Stimulated activated CD4-positive, alpha-beta T cell treated with anti-CD3 and anti-CD28 coated beads, Interleukin-4, amount 100 ng/mL, for 1 hour (primary cell): Measurements from ENCODE around the gene HLA-DOA.
A peak's percentile ranks its signal among the peaks of the same experiment; 100 is the strongest.

Source experiments
- DNase-seq: peaks from one replicate; pipeline ENCODE4 v3.0.0-alpha.2; 2020

Gene HLA-DOA

GRCh38 chr6:32977272-32977952 lies 32.0 kb downstream of the HLA-DOA start:
- DNase-seq: no peak

- DNase-seq: no peak
Observed at GRCh38 chr6:32976334-32977069, 32.9 kb downstream of the HLA-DOA start.

- no peak for DNase-seq
Observed at GRCh38 chr6:32975886-32976285, 33.5 kb downstream of the HLA-DOA start.

- no peak for DNase-seq
Observed at GRCh38 chr6:32974541-32975308, 34.7 kb downstream of the HLA-DOA start.

- no peak for DNase-seq
Observed at GRCh38 chr6:32974016-32974333, 35.4 kb downstream of the HLA-DOA start.

GRCh38 chr6:32973144-32974015 lies 36.0 kb downstream of the HLA-DOA start:
- peak; percentile 56 for DNase-seq

- DNase-seq: peak; percentile 53
Observed at GRCh38 chr6:32972353-32973143, 36.8 kb downstream of the HLA-DOA start.

GRCh38 chr6:32971581-32972352 lies 37.6 kb downstream of the HLA-DOA start:
- peak; percentile 99 for DNase-seq

GRCh38 chr6:32971242-32971580 lies 38.2 kb downstream of the HLA-DOA start:
- DNase-seq: no peak

- peak; percentile 81 for DNase-seq
Observed at GRCh38 chr6:32970413-32971241, 38.8 kb downstream of the HLA-DOA start.

- peak; percentile 74 for DNase-seq
Observed at GRCh38 chr6:32969685-32970412, 39.5 kb downstream of the HLA-DOA start.

- peak; percentile 77 for DNase-seq
Observed at GRCh38 chr6:32968867-32969684, 40.3 kb downstream of the HLA-DOA start.

GRCh38 chr6:32968093-32968866 lies 41.1 kb downstream of the HLA-DOA start, which contains the start of gene BRD2:
Gene BRD2, plus strand, starts transcription at chr6:32968594. Its CDS starts 4,305 bp downstream, at chr6:32972899.
- peak; percentile 95 for DNase-seq

- no peak for DNase-seq
Observed at GRCh38 chr6:32967151-32968091, 42.0 kb downstream of the HLA-DOA start.

- no peak for DNase-seq
Observed at GRCh38 chr6:32964776-32965175, 44.6 kb downstream of the HLA-DOA start.

GRCh38 chr6:32963866-32964265 lies 45.5 kb downstream of the HLA-DOA start:
- no peak for DNase-seq
